LNCaP clone FGC (cell line): Measurements from ENCODE around the gene RUNX1.

Experiments
- DNase-seq: peaks from one replicate; pipeline ENCODE4 v3.0.0-alpha.2; 2011; ENCODE audit warnings: low read depth
- H3K4me3 ChIP-seq: 2 replicates; pipeline ENCODE4 v1.5.1; 2011; ENCODE audit warnings: mild to moderate bottlenecking, low read depth, low read length, control low read depth
- CTCF ChIP-seq: IDR thresholded peaks from 2 replicates; pipeline ENCODE4 v1.5.1; 2012; ENCODE audit warnings: mild to moderate bottlenecking; ENCODE audit not compliant: control insufficient read depth, insufficient read depth; ENCODE audit errors: extremely low read depth

RUNX1 gene

GRCh38 chr21:34740198-34740597 is 308.9 kb downstream of the RUNX1 start:
- TF ChIP-seq CTCF: no peak
- H3K4me3 ChIP-seq: no peak overlapping the region
- DNase-seq: no peak
